Activated CD8-positive, alpha-beta memory T cell treated with anti-CD3 and anti-CD28 coated beads for 1 hour (primary cell): Measurements from ENCODE around the gene GPATCH8.
A peak's percentile ranks its signal among the peaks of the same experiment; 100 is the strongest.
"Not testable (repeated sequence)": the region's sequence is repeated elsewhere in the genome, so short reads cannot be mapped to it uniquely, and the experiment has no call there.

Experiments
- DNase-seq, 2 donors: peaks; one replicate each; pipeline ENCODE4 v3.0.0-alpha.2; 2020; ENCODE audit warnings: low read depth in 1 of 2; ENCODE audit errors: extremely low read depth in 1 of 2

GPATCH8 gene

GRCh38 chr17:44378171-44378705 is 125.0 kb downstream of the GPATCH8 start:
- DNase-seq = no peak

- no peak for DNase-seq
These were observed 126.4 kb downstream of the GPATCH8 start for GRCh38 chr17:44376779-44377178.

GRCh38 chr17:44376124-44376523 is 127.1 kb downstream of the GPATCH8 start:
- DNase-seq = no peak

GRCh38 chr17:44375196-44376017 is 127.8 kb downstream of the GPATCH8 start:
- no peak for DNase-seq

GRCh38 chr17:44374306-44375195 is 128.7 kb downstream of the GPATCH8 start:
- DNase-seq = no peak

GRCh38 chr17:44372036-44372435 is 131.2 kb downstream of the GPATCH8 start:
- DNase-seq = no peak

- not testable (repeated sequence) for DNase-seq
These were observed 133.7 kb downstream of the GPATCH8 start for GRCh38 chr17:44369414-44370023.

- DNase-seq = not testable (repeated sequence)
These were observed 134.6 kb downstream of the GPATCH8 start for GRCh38 chr17:44368391-44369243.

GRCh38 chr17:44367231-44367979 is 135.8 kb downstream of the GPATCH8 start:
- DNase-seq = no peak

- not testable (repeated sequence) for DNase-seq
These were observed 138.2 kb downstream of the GPATCH8 start for GRCh38 chr17:44365051-44365450.

- peak in 1 of 2 donors; percentile 57 for DNase-seq
These were observed 139.5 kb downstream of the GPATCH8 start, which contains the start of gene FAM171A2 for GRCh38 chr17:44363613-44364159. TSS of gene FAM171A2 (minus strand) at chr17:44363853. CDS start at chr17:44363714, 139 bp downstream.

- no peak for DNase-seq
These were observed 140.1 kb downstream of the GPATCH8 start for GRCh38 chr17:44362949-44363612.

GRCh38 chr17:44362459-44362948 is 140.7 kb downstream of the GPATCH8 start:
- no peak for DNase-seq

- DNase-seq = no peak
These were observed 141.6 kb downstream of the GPATCH8 start for GRCh38 chr17:44361292-44362260.

- DNase-seq = no peak
These were observed 142.4 kb downstream of the GPATCH8 start for GRCh38 chr17:44360826-44361225.

GRCh38 chr17:44360144-44360533 is 143.1 kb downstream of the GPATCH8 start:
- no peak for DNase-seq
